DOHH2 (cell line): ENCODE results near the gene SH3RF3.

Experiments
- EZH2phosphoT487 ChIP-seq: fragments of 200-600 bp; sonication (generic); IDR thresholded peaks from 2 replicates; pipeline ENCODE4 v1.6.1; 2017; ENCODE audit warnings: borderline replicate concordance, mild to moderate bottlenecking, antibody characterized with exemption, low read length, moderate library complexity, mixed read lengths
- TF ChIP-seq, protein P1 (sequence below): fragments of 200-600 bp; sonication (generic); IDR thresholded peaks from one replicate; pipeline ENCODE4 v1.5.1; 2014; ENCODE audit warnings: antibody characterized with exemption, mild to moderate bottlenecking, low read depth, low read length; ENCODE audit not compliant: poor library complexity, severe bottlenecking

GRCh38 chr2:109125593-109126500 lies 3.2 kb upstream of the SH3RF3 start:
- TF ChIP-seq, protein P1, sequence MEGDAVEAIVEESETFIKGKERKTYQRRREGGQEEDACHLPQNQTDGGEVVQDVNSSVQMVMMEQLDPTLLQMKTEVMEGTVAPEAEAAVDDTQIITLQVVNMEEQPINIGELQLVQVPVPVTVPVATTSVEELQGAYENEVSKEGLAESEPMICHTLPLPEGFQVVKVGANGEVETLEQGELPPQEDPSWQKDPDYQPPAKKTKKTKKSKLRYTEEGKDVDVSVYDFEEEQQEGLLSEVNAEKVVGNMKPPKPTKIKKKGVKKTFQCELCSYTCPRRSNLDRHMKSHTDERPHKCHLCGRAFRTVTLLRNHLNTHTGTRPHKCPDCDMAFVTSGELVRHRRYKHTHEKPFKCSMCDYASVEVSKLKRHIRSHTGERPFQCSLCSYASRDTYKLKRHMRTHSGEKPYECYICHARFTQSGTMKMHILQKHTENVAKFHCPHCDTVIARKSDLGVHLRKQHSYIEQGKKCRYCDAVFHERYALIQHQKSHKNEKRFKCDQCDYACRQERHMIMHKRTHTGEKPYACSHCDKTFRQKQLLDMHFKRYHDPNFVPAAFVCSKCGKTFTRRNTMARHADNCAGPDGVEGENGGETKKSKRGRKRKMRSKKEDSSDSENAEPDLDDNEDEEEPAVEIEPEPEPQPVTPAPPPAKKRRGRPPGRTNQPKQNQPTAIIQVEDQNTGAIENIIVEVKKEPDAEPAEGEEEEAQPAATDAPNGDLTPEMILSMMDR, result no peak
- no peak for TF ChIP-seq EZH2phosphoT487
